ENCODE measurements around the gene GDI2. TPM values are rescaled to one million over a fixed set of nuclear protein-coding genes. Genes with fewer than 3 reads are reported as not detected.

GDI2 gene
- total RNA-seq, 1 donor from 2014 or later = 107 TPM

- intact Hi-C loops (cut with micrococcal nuclease) = no loop called here
Measured at GRCh38 chr10:5758927-5759326, 54.3 kb downstream of the GDI2 start.

GRCh38 chr10:5757766-5758517, 55.3 kb downstream of the GDI2 start:
- ATAC-seq = no peak
- no peak for DNase-seq
- intact Hi-C loops (cut with micrococcal nuclease) = no loop called here

More at GRCh38 chr10:5758927-5759326, 54.3 kb downstream of the GDI2 start:
- ATAC-seq = peak; percentile 65
- DNase-seq = no peak

- intact Hi-C loops (cut with micrococcal nuclease) = no loop called here
- DNase-seq (no peak), ATAC-seq (peak; percentile 21)
Measured at GRCh38 chr10:5752301-5752871, 60.8 kb downstream of the GDI2 start.

- no peak for ATAC-seq
- DNase-seq = no peak
- intact Hi-C loops (cut with micrococcal nuclease) = no loop called here
Measured at GRCh38 chr10:5751601-5752253, 61.5 kb downstream of the GDI2 start.

GRCh38 chr10:5748394-5748803, 64.8 kb downstream of the GDI2 start:
- ATAC-seq (no peak), DNase-seq (no peak)
- intact Hi-C loops (cut with micrococcal nuclease) = no loop called here

- ATAC-seq = peak; percentile 89
- intact Hi-C loops (cut with micrococcal nuclease) = no loop called here
- peak; percentile 58 for DNase-seq
Measured at GRCh38 chr10:5746197-5746596, 67.0 kb downstream of the GDI2 start.

GRCh38 chr10:5744849-5745248, 68.4 kb downstream of the GDI2 start:
- intact Hi-C loops (cut with micrococcal nuclease) = no loop called here
- no peak for ATAC-seq
- no peak for DNase-seq

- ATAC-seq (no peak), DNase-seq (no peak)
- intact Hi-C loops (cut with micrococcal nuclease) = no loop called here
Measured at GRCh38 chr10:5743736-5744135, 69.5 kb downstream of the GDI2 start.

GRCh38 chr10:5742116-5742515, 71.1 kb downstream of the GDI2 start:
- DNase-seq (no peak), ATAC-seq (no peak)
- intact Hi-C loops (cut with micrococcal nuclease) = no loop called here

- DNase-seq (no peak), ATAC-seq (no peak)
- intact Hi-C loops (cut with micrococcal nuclease) = no loop called here
Measured at GRCh38 chr10:5741276-5741675, 72.0 kb downstream of the GDI2 start.

GRCh38 chr10:5738427-5738826, 74.8 kb downstream of the GDI2 start:
- intact Hi-C loops (cut with micrococcal nuclease) = no loop called here
- DNase-seq = no peak
- ATAC-seq = no peak

- ATAC-seq (no peak), DNase-seq (no peak)
- intact Hi-C loops (cut with micrococcal nuclease) = no loop called here
Measured at GRCh38 chr10:5737352-5737751, 75.9 kb downstream of the GDI2 start.

- intact Hi-C loops (cut with micrococcal nuclease) = no loop called here
- no peak for ATAC-seq
- no peak for DNase-seq
Measured at GRCh38 chr10:5736591-5736990, 76.6 kb downstream of the GDI2 start.

GRCh38 chr10:5735119-5735518, 78.1 kb downstream of the GDI2 start:
- intact Hi-C loops (cut with micrococcal nuclease) = no loop called here
- no peak for ATAC-seq
- no peak for DNase-seq

- ATAC-seq = peak; percentile 94
- intact Hi-C loops (cut with micrococcal nuclease) = no loop called here
- peak; percentile 56 for DNase-seq
Measured at GRCh38 chr10:5732141-5732540, 81.1 kb downstream of the GDI2 start.

- DNase-seq (no peak), ATAC-seq (no peak)
- intact Hi-C loops (cut with micrococcal nuclease) = no loop called here
Measured at GRCh38 chr10:5731559-5731958, 81.7 kb downstream of the GDI2 start.

GRCh38 chr10:5730766-5731165, 82.5 kb downstream of the GDI2 start:
- intact Hi-C loops (cut with micrococcal nuclease) = no loop called here
- ATAC-seq = no peak
- DNase-seq = no peak

- ATAC-seq = no peak
- DNase-seq = no peak
- intact Hi-C loops (cut with micrococcal nuclease) = no loop called here
Measured at GRCh38 chr10:5723692-5724091, 89.5 kb downstream of the GDI2 start.

- intact Hi-C loops (cut with micrococcal nuclease) = no loop called here
- DNase-seq (no peak), ATAC-seq (no peak)
Measured at GRCh38 chr10:5720182-5720581, 93.1 kb downstream of the GDI2 start.

GRCh38 chr10:5719546-5719945, 93.7 kb downstream of the GDI2 start:
- intact Hi-C loops (cut with micrococcal nuclease) = no loop called here
- DNase-seq = no peak
- no peak for ATAC-seq

All from left ventricle myocardium superior (tissue), 1 donor.